ENCODE results near the gene ACSL1. TPM values are rescaled to one million over a fixed set of nuclear protein-coding genes. Genes with fewer than 3 reads are reported as not detected.

Gene ACSL1
- total and polyA plus RNA-seq, 7 experiments from 2014 or later: 5.7 to 80.1 (median 11.5) TPM

DNA sequence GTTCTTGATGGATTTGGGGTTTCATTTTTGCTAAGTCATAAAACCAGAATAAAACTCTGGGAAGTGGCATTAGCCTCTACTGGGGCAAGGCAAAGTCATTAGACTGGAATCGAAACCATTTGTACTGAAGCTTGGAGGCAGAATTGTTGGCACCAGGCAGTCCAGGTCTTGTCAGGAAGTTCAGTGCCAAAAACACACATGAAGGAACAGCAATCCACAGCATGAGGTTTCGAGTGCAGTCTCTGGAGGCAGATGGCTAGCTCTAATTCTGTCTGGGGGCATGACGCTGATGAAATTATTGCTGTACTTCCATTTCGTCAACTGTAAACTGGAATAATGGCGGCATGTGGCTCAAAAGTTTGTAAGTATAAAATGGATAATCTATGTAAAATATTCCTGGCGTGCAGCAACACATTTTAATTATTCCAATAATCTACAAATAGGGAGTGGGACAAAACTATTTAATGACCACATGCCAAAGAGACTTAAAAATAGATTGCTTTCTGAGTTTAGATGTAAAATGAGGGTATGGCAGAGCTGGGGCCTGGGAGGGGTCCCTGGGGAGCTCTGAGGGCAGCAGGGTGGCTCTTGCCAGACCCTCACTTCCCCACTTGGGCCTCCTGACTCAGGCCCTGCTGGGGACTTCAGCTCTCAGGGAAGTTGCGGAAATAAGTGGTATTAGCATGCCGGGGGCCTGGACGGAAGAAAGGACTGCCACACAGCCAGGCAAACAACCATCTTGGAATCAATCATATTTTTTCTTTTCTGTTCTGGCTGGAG is 73.1 kb downstream of the ACSL1 start:
- peaks cover 0 to 36% (median 12%) of the 10 kb centered on the region in 5 donors for H3K36me3 Mint-ChIP-seq

GRCh38 chr4:184751585-184751956 is 74.2 kb downstream of the ACSL1 start:
- CTCF ChIA-PET: no interaction called here
- peaks cover 7 to 18% (median 8%) of the 10 kb centered on the region in 7 donors for H3K4me1 Mint-ChIP-seq

More for the DNA sequence above, 73.1 kb downstream of the ACSL1 start:
- H3K36me3 ChIP-seq (ENCODE audit: control insufficient read depth in 2 of 3, insufficient read depth in 3 of 3, low read length in 3 of 3): peaks cover 0 to 12% (median 0%) of the 10 kb centered on the region in 3 experiments
- Mint-ChIP-seq H3K9me3 (no peaks in the 10 kb centered on the region), H3K27ac (no peak overlapping the region), H3K4me1 (peaks cover 0 to 10% (median 0%) of the 10 kb centered on the region in 7 donors), H3K4me3 (no peak overlapping the region), H3K27me3 (peaks cover 0 to 5% (median 0%) of the 10 kb centered on the region in 5 donors)
- H3K4me3 ChIP-seq (ENCODE audit: low read length): no peak overlapping the region
- H3K27me3 ChIP-seq (ENCODE audit: control insufficient read depth in 2 of 2, insufficient read depth in 2 of 2, low read length in 2 of 2): no peaks in the 10 kb centered on the region
- no peak for DNase-seq
- POLR2A ChIA-PET: no interaction called here
- CTCF ChIA-PET: interaction anchor here (0.9 kb wide), 1 partner anchor 10 kb away, joined by 3 read pairs; no protein-coding TSS in a partner anchor
- H3K27ac ChIP-seq (ENCODE audit: low read depth, low read length): no peak overlapping the region
- no peak for ATAC-seq
- intact Hi-C loops (cut with micrococcal nuclease): no loop called here
- H3K9me3 ChIP-seq (ENCODE audit: control insufficient read depth in 2 of 3, low read length in 3 of 3): no peaks in the 10 kb centered on the region
- H3K4me1 ChIP-seq (ENCODE audit: control insufficient read depth in 2 of 2, insufficient read depth in 2 of 2, low read length in 2 of 2): no peaks in the 10 kb centered on the region

DNA sequence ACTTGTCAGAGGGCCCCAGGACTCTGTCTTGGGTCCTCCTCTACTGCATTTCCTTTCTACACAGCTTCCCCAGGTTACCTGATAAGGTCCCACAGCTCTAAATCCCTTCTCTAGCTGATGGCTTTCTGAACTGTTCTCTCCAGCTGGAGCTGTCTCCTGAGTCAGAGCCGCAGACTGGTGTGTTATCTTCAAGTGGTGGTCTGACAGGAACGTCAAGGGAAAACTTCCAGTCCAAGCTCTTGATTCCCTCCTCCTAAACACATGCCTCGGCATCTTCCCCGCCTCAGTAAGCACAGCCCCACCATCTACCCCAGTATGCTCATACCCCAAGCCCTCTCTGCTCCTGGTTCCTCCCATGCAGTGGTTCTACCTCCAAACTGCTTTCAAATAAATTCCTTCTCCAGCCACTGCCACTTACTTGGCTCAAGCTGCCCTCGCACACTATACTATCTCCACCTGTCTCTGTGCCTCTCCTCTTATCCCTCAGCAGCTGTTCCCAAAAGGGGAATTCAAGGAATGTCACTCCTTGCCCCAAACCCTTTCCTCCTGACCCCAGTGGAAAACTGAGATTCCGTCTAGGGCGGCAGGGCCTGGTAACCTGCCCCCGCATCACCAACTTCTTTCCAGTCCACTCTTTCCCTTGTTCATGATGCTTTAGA is 74.7 kb downstream of the ACSL1 start:
- DNase-seq (no peak), ATAC-seq (no peak)
- ChIA-PET CTCF (no interaction called here), POLR2A (no interaction called here)
- H3K36me3 ChIP-seq (ENCODE audit: control insufficient read depth in 2 of 3, insufficient read depth in 3 of 3, low read length in 3 of 3): no peaks in the 10 kb centered on the region
- no peaks in the 10 kb centered on the region for H3K27me3 ChIP-seq (ENCODE audit: control insufficient read depth in 2 of 2, insufficient read depth in 2 of 2, low read length in 2 of 2)
- no peak overlapping the region for H3K4me3 ChIP-seq (ENCODE audit: low read length)
- Mint-ChIP-seq H3K27me3 (peaks cover 0 to 5% (median 0%) of the 10 kb centered on the region in 5 donors), H3K36me3 (peaks cover 0 to 26% (median 12%) of the 10 kb centered on the region in 5 donors), H3K9me3 (no peaks in the 10 kb centered on the region), H3K4me1 (peaks cover 12 to 23% (median 13%) of the 10 kb centered on the region in 7 donors), H3K27ac (peak overlapping the region in 2 of 9 donors; percentile 9 to 16), H3K4me3 (no peak overlapping the region)
- peaks cover 0 to 11% of the 10 kb centered on the region in 2 donors for H3K4me1 ChIP-seq (ENCODE audit: control insufficient read depth in 2 of 2, insufficient read depth in 2 of 2, low read length in 2 of 2)
- no peaks in the 10 kb centered on the region for H3K9me3 ChIP-seq (ENCODE audit: control insufficient read depth in 2 of 3, low read length in 3 of 3)
- no peak overlapping the region for H3K27ac ChIP-seq (ENCODE audit: low read depth, low read length)
- intact Hi-C loops (cut with micrococcal nuclease): no loop called here

More at GRCh38 chr4:184751585-184751956, 74.2 kb downstream of the ACSL1 start:
- Histone ChIP-seq H3K27ac (ENCODE audit: low read depth, low read length) (no peak overlapping the region), H3K9me3 (ENCODE audit: control insufficient read depth in 2 of 3, low read length in 3 of 3) (no peaks in the 10 kb centered on the region), H3K4me3 (ENCODE audit: low read length) (no peak overlapping the region), H3K4me1 (ENCODE audit: control insufficient read depth in 2 of 2, insufficient read depth in 2 of 2, low read length in 2 of 2) (peaks cover 0 to 6% of the 10 kb centered on the region in 2 donors), H3K27me3 (ENCODE audit: control insufficient read depth in 2 of 2, insufficient read depth in 2 of 2, low read length in 2 of 2) (no peaks in the 10 kb centered on the region), H3K36me3 (ENCODE audit: control insufficient read depth in 2 of 3, insufficient read depth in 3 of 3, low read length in 3 of 3) (peaks cover 0 to under 1% (median 0%) of the 10 kb centered on the region in 3 experiments)
- H3K27ac Mint-ChIP-seq: peak overlapping the region in 1 of 9 donors; percentile 16
- intact Hi-C loops (cut with micrococcal nuclease): no loop called here
- no peaks in the 10 kb centered on the region for H3K9me3 Mint-ChIP-seq
- ATAC-seq (no peak), DNase-seq (no peak)
- H3K27me3 Mint-ChIP-seq: peaks cover 0 to 5% (median 0%) of the 10 kb centered on the region in 5 donors
- H3K36me3 Mint-ChIP-seq: peaks cover 0 to 31% (median 12%) of the 10 kb centered on the region in 5 donors
- H3K4me3 Mint-ChIP-seq: no peak overlapping the region
- POLR2A ChIA-PET: no interaction called here

- peaks cover 16 to 27% (median 18%) of the 10 kb centered on the region in 7 donors for H3K4me1 Mint-ChIP-seq
- Histone ChIP-seq H3K9me3 (ENCODE audit: control insufficient read depth in 2 of 3, low read length in 3 of 3) (no peaks in the 10 kb centered on the region), H3K36me3 (ENCODE audit: control insufficient read depth in 2 of 3, insufficient read depth in 3 of 3, low read length in 3 of 3) (no peaks in the 10 kb centered on the region), H3K4me3 (ENCODE audit: low read length) (no peak overlapping the region), H3K4me1 (ENCODE audit: control insufficient read depth in 2 of 2, insufficient read depth in 2 of 2, low read length in 2 of 2) (peaks cover 0 to 14% of the 10 kb centered on the region in 2 donors), H3K27me3 (ENCODE audit: control insufficient read depth in 2 of 2, insufficient read depth in 2 of 2, low read length in 2 of 2) (no peaks in the 10 kb centered on the region), H3K27ac (ENCODE audit: low read depth, low read length) (no peak overlapping the region)
- DNase-seq: no peak
- H3K27me3 Mint-ChIP-seq: peaks cover 0 to 5% (median 0%) of the 10 kb centered on the region in 5 donors
- peak overlapping the region in 1 of 9 donors; percentile 32 for H3K27ac Mint-ChIP-seq
- intact Hi-C loops (cut with micrococcal nuclease): no loop called here
- no peak for ATAC-seq
- POLR2A ChIA-PET: no interaction called here
- no peaks in the 10 kb centered on the region for H3K9me3 Mint-ChIP-seq
- H3K36me3 Mint-ChIP-seq: peaks cover 0 to 6% (median 0%) of the 10 kb centered on the region in 5 donors
- H3K4me3 Mint-ChIP-seq: no peak overlapping the region
- CTCF ChIA-PET: no interaction called here
Measured at GRCh38 chr4:184748251-184748652, 77.5 kb downstream of the ACSL1 start.

DNA sequence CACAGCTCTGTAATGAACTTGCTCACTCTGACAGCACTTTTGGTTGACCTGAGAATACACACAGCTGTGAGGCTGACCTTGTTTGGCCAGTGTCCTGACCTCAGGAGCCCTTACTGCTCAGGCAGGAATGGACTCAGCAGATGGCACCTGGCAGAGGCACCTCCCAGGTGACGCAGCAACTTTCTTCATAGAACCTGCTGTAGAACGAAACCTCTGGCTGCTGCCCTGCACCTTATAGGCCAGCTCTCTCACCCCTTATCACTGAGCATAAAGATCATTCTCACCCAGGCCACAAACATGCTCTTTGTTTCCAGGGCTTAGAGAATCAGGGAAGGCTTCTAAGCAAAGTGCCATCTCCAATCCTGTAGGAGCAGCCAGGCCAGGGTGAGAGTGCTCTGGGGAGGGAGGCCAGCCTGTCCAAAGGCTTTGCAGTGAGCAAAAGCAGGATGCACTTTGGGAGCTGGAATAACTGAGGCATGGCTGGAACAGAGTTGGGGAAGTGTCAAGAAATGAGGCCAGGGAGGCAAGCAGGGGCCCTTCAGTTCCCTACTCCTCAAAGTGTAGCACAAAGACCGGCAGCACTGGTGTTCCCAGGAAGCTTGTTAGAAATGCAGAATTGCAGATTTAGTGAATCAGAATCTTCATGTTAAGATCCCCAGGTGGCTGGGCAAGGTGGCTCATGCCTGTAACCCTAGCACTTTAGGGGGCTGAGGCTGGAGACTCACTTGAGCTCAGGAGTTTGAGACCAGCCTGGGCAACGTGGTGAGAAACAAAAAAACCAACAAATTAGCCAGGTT is 78.5 kb downstream of the ACSL1 start:
- Mint-ChIP-seq H3K27ac (peak overlapping the region in 5 of 9 donors; percentile 30 to 90 (median 51)), H3K9me3 (no peaks in the 10 kb centered on the region), H3K36me3 (no peaks in the 10 kb centered on the region), H3K4me3 (peak overlapping the region in 3 of 10 donors; percentile 48 to 72 (median 59)), H3K4me1 (peaks cover 16 to 27% (median 18%) of the 10 kb centered on the region in 7 donors), H3K27me3 (peaks cover 0 to 5% (median 0%) of the 10 kb centered on the region in 5 donors)
- Histone ChIP-seq H3K36me3 (ENCODE audit: control insufficient read depth in 2 of 3, insufficient read depth in 3 of 3, low read length in 3 of 3) (no peaks in the 10 kb centered on the region), H3K27ac (ENCODE audit: low read depth, low read length) (no peak overlapping the region), H3K27me3 (ENCODE audit: control insufficient read depth in 2 of 2, insufficient read depth in 2 of 2, low read length in 2 of 2) (no peaks in the 10 kb centered on the region), H3K9me3 (ENCODE audit: control insufficient read depth in 2 of 3, low read length in 3 of 3) (no peaks in the 10 kb centered on the region), H3K4me3 (ENCODE audit: low read length) (no peak overlapping the region), H3K4me1 (ENCODE audit: control insufficient read depth in 2 of 2, insufficient read depth in 2 of 2, low read length in 2 of 2) (peaks cover 0 to 14% of the 10 kb centered on the region in 2 donors)
- no peak for DNase-seq
- no peak for ATAC-seq
- POLR2A ChIA-PET: interaction anchor here (2.4 kb wide), 1 partner anchor 13 kb away, joined by 7 read pairs; the partner anchor contains the start of gene CENPU
- intact Hi-C loops (cut with micrococcal nuclease): loop anchor here in 1 of 2 donors (2.0 kb wide), 2 partner anchors 78 to 388 kb away; partner anchors contain the start of gene ACSL1
- CTCF ChIA-PET: interaction anchor here (0.6 to 2.9 kb wide), 4 partner anchors 16 to 387 kb away, joined by 3 to 10 read pairs (median 4); no protein-coding TSS in a partner anchor

All from naive thymus-derived CD4-positive, alpha-beta T cell (primary cell).